GM19193 (cell line): Measurements from ENCODE around the gene FUS.

Experiments used
- POLR2A ChIP-seq: IDR thresholded peaks from 4 replicates; pipeline ENCODE4 v1.6.1; 2011; ENCODE audit not compliant: insufficient read depth, insufficient read length; ENCODE audit errors: extremely low read depth

FUS gene

GRCh38 chr16:31191697-31192428 lies 11.9 kb downstream of the FUS start:
- peak; percentile 16 for TF ChIP-seq POLR2A

- TF ChIP-seq POLR2A, result no peak
Measured at GRCh38 chr16:31192856-31193642, 13.1 kb downstream of the FUS start.

GRCh38 chr16:31193874-31194273 lies 13.9 kb downstream of the FUS start:
- TF ChIP-seq POLR2A, result peak; percentile 26

- TF ChIP-seq POLR2A, result no peak
Measured at GRCh38 chr16:31194898-31195297, 15.0 kb downstream of the FUS start.

- peak; percentile 51 for TF ChIP-seq POLR2A
Measured at GRCh38 chr16:31196324-31197088, 16.6 kb downstream of the FUS start.

- no peak for TF ChIP-seq POLR2A
Measured at GRCh38 chr16:31198207-31198882, 18.4 kb downstream of the FUS start.

- TF ChIP-seq POLR2A, result no peak
Measured at GRCh38 chr16:31199430-31200041, 19.6 kb downstream of the FUS start.

- TF ChIP-seq POLR2A, result no peak
Measured at GRCh38 chr16:31200821-31201568, 21.1 kb downstream of the FUS start.

- TF ChIP-seq POLR2A, result peak; percentile 37
Measured at GRCh38 chr16:31201582-31202413, 21.9 kb downstream of the FUS start.

GRCh38 chr16:31202414-31203375 lies 22.8 kb downstream of the FUS start, which contains the start of gene PYCARD:
PYCARD (minus strand) TSS chr16:31202760; CDS start chr16:31202690, 70 bp downstream.
- TF ChIP-seq POLR2A, result peak; percentile 32

GRCh38 chr16:31204871-31205666 lies 25.1 kb downstream of the FUS start:
- no peak for TF ChIP-seq POLR2A
